Ectodermal cell (in vitro differentiated cells): ENCODE data around the gene TMEM267.
"Not testable (repeated sequence)": the region's sequence is repeated elsewhere in the genome, so short reads cannot be mapped to it uniquely, and the experiment has no call there.

ENCODE experiments used
- H3K27ac ChIP-seq: 2 replicates; pipeline ENCODE4 v1.7.0; 2013; ENCODE audit warnings: mild to moderate bottlenecking, low read depth, low read length; ENCODE audit not compliant: insufficient read depth, poor library complexity, severe bottlenecking
- H3K27me3 ChIP-seq: 2 replicates; pipeline ENCODE4 v1.7.0; 2013; ENCODE audit warnings: mild to moderate bottlenecking, low read length; ENCODE audit not compliant: insufficient read depth, control insufficient read depth, poor library complexity, severe bottlenecking
- H3K36me3 ChIP-seq: one replicate; pipeline ENCODE4 v1.7.0; 2013; ENCODE audit warnings: low read length; ENCODE audit not compliant: control insufficient read depth, insufficient read depth
- H3K4me1 ChIP-seq: one replicate; pipeline ENCODE4 v1.7.0; 2013; ENCODE audit warnings: low read length; ENCODE audit not compliant: control insufficient read depth, insufficient read depth
- H3K4me3 ChIP-seq: 2 replicates; pipeline ENCODE4 v1.7.0; 2013; ENCODE audit warnings: low read depth, low read length, control low read depth; ENCODE audit not compliant: insufficient read depth
- H3K9me3 ChIP-seq: 2 replicates; pipeline ENCODE4 v1.7.0; 2013; ENCODE audit warnings: mild to moderate bottlenecking, low read length, moderate library complexity; ENCODE audit not compliant: control insufficient read depth
- WGBS, 2 experiments: methylation state at CpG; one replicate each; pipeline ENCODE4 v1.1.7; 2013; ENCODE audit warnings: missing lambda C conversion rate in 2 of 2; 5-methylcytosine and 5-hydroxymethylcytosine counted together

Gene TMEM267

DNA sequence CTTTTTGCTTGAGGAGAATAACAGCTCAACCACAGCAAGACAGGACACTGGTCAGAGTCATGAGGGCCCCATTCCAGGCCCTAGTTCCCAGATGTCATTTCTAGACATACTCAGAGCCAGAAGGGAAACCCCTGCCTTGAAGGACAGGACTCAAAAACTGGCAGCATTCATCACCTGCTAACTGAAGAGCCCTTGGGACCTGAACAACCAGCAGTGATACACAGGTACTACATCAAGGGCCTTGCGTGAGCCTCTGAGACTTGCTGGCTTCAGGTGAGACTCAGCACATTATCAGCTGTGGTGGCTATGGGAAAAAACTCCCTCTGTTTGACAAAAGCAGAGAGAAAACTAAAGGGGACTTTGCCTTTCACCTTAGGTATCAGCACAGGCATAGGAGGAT lies 22.6 kb downstream of the TMEM267 start:
- Histone ChIP-seq H3K4me3 (no peak overlapping the region), H3K27me3 (no peaks in the 10 kb centered on the region), H3K9me3 (no peaks in the 10 kb centered on the region), H3K36me3 (no peaks in the 10 kb centered on the region), H3K27ac (no peak overlapping the region), H3K4me1 (no peaks in the 10 kb centered on the region)
- 89 to 100% methylated on average over 1 of the region's 1 CpG for WGBS, 2 experiments

DNA sequence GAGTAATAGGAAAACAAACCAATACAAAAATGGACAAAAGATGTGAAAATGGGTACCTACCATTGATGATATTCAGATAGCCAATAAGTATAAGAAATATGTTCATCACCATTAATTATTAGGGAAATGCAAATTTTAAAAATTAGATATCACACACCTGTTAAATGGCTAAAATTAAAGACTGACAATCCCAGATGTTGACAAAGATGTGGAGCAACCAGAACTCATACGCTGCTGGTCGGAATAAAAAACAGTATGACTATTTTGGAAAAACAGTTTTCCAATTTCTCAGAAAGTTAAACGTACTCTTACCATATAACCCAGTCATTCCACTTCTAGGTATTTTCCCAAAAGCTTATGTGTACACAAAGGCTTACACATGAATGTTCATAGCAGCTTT lies 27.1 kb downstream of the TMEM267 start:
- Histone ChIP-seq H3K36me3 (no peaks in the 10 kb centered on the region), H3K4me1 (no peaks in the 10 kb centered on the region), H3K4me3 (no peak overlapping the region), H3K27me3 (no peaks in the 10 kb centered on the region), H3K27ac (no peak overlapping the region), H3K9me3 (no peaks in the 10 kb centered on the region)
- WGBS, 2 experiments, result 94 to 97% methylated on average over 3 of the region's 3 CpGs

DNA sequence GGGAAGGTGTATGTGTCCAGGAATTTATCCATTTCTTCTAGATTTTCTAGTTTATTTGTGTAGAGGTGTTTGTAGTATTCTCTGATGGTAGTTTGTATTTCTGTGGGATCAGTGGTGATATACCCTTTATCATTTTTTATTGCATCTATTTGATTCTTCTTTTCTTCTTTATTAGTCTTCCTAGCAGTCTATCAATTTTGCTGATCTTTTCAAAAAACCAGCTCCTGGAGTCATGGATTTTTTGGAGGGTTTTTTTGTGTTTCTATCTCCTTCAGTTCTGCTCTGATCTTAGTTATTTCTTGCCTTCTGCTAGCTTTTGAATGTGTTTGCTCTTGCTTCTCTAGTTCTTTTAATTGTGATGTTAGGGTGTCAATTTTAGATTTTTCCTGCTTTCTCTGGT lies 42.1 kb downstream of the TMEM267 start:
- H3K27me3 ChIP-seq, H3K4me1 ChIP-seq, H3K27ac ChIP-seq, H3K36me3 ChIP-seq, H3K4me3 ChIP-seq, H3K9me3 ChIP-seq: not testable (repeated sequence)

DNA sequence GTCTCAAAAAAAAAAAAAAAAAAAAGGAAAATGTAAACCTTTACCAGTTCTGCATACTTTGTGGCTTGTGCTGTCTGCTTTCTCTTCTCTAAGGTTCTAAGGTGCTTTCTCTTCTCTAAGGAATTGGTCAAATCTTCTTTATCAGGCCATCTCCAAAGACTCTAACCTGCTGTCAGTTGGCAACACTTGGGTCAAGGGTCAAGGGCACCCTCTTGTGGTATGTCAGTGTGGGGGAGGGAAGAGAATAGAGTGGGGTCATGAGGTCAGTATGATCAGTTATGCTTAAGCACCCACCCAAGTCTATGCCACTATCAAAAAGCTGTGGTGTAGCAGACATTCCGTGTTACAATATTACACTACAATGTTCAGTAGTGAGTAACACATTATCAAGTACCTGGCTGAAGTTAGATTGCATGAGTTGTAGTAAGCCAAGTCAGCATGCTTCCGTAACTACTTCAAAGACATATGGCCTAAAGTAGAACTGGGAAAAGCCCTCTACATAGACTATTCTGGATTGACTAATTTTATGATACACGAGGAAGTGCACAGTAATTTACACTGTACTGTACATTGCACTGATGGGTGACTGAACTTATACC lies 46.5 kb downstream of the TMEM267 start:
- Histone ChIP-seq H3K27ac (no peak overlapping the region), H3K4me3 (no peak overlapping the region), H3K27me3 (no peaks in the 10 kb centered on the region), H3K9me3 (no peaks in the 10 kb centered on the region), H3K4me1 (peaks cover 5% of the 10 kb centered on the region), H3K36me3 (no peaks in the 10 kb centered on the region)
- WGBS, 2 experiments, result 92% methylated on average over 2 to 3 of the region's 3 CpGs

DNA sequence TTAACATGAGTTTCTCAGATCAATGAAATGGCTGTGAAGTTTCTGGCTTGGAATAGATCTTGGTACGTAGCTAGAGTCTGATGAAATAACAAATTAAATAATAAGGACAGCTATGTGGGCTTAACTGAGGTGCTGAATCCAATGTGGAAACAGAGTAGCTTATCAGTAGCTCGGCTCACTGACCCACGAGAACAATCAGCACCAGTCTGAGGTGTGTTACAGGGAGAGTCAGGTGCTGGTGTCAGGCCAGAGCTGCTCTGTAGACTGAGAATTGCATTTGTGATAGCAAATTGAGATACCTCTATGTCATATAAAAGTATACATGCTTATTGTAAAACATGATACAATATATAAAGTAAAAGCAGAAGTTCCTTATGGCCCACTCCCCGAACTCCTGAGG lies 50.3 kb downstream of the TMEM267 start:
- H3K27ac ChIP-seq, result no peak overlapping the region
- WGBS, 2 experiments, result 88 to 97% methylated on average over 4 of the region's 4 CpGs
- no peaks in the 10 kb centered on the region for H3K9me3 ChIP-seq
- H3K4me3 ChIP-seq, result no peak overlapping the region
- H3K27me3 ChIP-seq, result no peaks in the 10 kb centered on the region
- H3K36me3 ChIP-seq, result no peaks in the 10 kb centered on the region
- peaks cover 5% of the 10 kb centered on the region for H3K4me1 ChIP-seq

DNA sequence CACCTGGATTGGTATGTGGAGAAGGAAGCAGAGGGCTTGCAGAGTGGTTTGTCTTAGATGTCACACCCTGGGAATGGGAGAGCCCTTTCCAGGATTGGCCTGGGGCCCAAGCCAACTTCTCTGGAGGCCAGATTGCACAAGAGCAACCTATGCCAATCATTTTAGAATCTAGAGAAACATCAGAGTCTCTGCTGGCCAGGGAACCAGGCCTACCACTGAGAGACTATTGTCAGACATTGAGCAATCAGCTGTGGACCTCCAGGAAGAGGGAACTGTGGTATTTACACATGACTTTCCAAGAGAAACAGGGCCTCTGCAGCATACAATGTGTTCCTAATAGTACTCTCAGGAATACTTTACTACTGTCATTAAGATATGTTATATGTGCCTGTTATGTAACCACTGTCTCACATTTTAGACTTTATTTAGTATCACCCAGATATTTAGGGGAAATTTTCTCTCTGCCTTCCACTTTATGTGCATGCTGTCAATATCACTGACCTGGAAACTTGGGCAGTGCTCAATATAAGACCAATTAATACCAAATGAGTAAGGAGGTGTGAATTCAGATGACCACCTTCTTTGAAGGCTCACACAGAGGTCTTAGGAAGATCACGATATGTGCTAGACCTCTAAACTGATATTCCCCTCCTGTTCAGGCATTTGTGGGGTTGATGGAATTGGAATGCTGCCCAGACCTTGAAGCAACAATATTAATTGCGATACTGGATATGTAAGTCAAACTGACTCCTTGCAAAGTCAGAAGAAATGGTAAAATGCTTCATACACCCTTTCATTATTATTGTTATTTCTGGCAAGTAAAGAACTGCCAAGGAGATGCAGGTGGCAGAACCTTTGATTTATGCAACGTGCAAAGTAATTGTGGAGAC lies 50.9 kb downstream of the TMEM267 start:
- 97 to 99% methylated on average over 3 of the region's 3 CpGs for WGBS, 2 experiments

DNA sequence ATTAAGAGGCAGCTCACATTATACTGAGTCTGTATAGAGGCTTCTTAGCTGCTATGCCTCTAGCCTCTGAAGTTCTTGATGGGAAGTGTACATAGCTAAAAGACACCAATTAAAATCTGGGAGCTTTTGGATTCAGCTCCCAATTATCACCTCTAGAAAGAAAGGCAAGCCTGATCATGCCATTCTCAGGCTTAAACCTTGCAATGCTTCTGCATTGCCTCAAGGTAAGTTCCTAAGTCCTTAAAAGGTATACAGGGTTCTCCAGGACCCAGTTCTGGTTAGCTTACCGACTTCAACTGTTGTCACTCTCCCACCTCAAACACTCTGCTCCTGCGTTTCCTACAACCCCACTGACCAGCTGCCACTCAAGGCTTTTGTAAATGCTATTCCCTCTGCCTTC lies 54.0 kb downstream of the TMEM267 start:
- WGBS, 2 experiments, result 87 to 90% methylated on average over 2 of the region's 2 CpGs
- H3K36me3 ChIP-seq, result no peaks in the 10 kb centered on the region
- H3K9me3 ChIP-seq, result no peaks in the 10 kb centered on the region
- no peak overlapping the region for H3K4me3 ChIP-seq
- H3K27me3 ChIP-seq, result no peaks in the 10 kb centered on the region
- peaks cover 5% of the 10 kb centered on the region for H3K4me1 ChIP-seq
- H3K27ac ChIP-seq, result no peak overlapping the region

More for the DNA sequence above, 50.9 kb downstream of the TMEM267 start:
- Histone ChIP-seq H3K9me3 (no peaks in the 10 kb centered on the region), H3K36me3 (no peaks in the 10 kb centered on the region), H3K27ac (no peak overlapping the region), H3K4me3 (no peak overlapping the region), H3K4me1 (peaks cover 5% of the 10 kb centered on the region), H3K27me3 (no peaks in the 10 kb centered on the region)

DNA sequence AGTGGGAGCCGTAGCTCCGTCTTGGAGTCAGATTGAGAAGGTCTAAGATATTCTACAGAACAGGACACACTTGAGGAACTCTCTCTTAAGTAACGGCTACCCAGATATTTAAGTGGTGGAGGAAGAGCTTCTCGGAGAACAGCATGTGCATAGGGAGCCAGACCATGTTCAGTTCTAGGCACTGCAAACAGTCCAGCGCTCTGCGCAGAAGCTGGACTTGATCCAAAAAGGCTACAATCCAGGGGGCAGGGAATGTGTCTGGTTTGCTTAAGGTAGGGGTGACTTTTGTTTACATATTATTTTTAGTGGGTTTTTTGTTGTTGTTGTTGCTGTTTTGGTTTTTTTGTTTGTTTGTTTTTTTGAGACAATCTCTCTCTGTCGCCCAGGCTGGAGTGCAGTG lies 54.6 kb downstream of the TMEM267 start:
- H3K4me1 ChIP-seq, result peaks cover 5% of the 10 kb centered on the region
- 94 to 97% methylated on average over 7 of the region's 7 CpGs for WGBS, 2 experiments
- no peak overlapping the region for H3K27ac ChIP-seq
- no peak overlapping the region for H3K4me3 ChIP-seq
- H3K9me3 ChIP-seq, result no peaks in the 10 kb centered on the region
- no peaks in the 10 kb centered on the region for H3K27me3 ChIP-seq
- H3K36me3 ChIP-seq, result no peaks in the 10 kb centered on the region

DNA sequence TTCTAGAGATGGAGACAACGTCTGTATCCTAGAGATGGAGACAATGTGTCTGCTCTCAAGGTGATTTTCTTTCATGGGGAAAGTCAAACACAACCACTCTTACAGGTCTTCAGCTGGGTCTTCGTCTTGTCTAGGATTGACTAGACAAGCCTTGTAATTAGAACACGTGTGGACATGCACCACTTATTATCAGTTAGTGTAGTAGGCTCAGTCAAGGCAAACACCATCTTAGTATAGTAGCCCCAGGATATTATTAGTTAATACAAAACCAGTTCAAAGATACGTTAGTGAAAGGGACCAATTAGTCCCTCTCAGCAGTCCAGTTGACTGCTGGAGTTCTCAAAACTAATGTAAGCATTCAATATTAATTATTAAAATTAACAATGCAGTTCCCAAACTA lies 56.4 kb downstream of the TMEM267 start:
- no peaks in the 10 kb centered on the region for H3K9me3 ChIP-seq
- no peak overlapping the region for H3K27ac ChIP-seq
- H3K4me1 ChIP-seq, result peaks cover 1% of the 10 kb centered on the region
- H3K4me3 ChIP-seq, result no peak overlapping the region
- no peaks in the 10 kb centered on the region for H3K36me3 ChIP-seq
- WGBS, 2 experiments, result 93 to 96% methylated on average over 4 of the region's 4 CpGs
- no peaks in the 10 kb centered on the region for H3K27me3 ChIP-seq

DNA sequence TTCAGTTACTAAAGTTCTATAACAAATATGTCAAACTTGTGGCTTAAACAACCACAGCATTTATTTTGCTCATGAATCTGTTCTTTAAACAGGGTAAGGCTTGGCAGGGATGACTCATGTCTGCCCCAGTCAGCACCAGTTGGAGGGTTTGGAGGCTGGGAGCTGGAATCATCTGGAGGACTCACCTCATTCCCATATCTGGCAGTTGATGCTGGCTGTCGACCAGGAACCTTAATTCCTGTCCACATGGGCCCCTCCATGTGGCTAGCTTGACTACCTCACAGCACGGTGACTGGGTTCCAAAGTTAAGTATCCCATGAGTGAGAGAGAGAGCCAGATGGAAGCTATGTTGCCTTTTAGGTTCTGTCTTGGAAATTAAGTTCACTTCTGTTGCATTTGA lies 57.7 kb downstream of the TMEM267 start:
- no peaks in the 10 kb centered on the region for H3K9me3 ChIP-seq
- WGBS, 2 experiments, result 84 to 93% methylated on average over 2 of the region's 2 CpGs
- H3K27ac ChIP-seq, result no peak overlapping the region
- H3K36me3 ChIP-seq, result no peaks in the 10 kb centered on the region
- no peaks in the 10 kb centered on the region for H3K4me1 ChIP-seq
- no peaks in the 10 kb centered on the region for H3K27me3 ChIP-seq
- H3K4me3 ChIP-seq, result no peak overlapping the region
